Mesenchymal stem cell (in vitro differentiated cells and primary cell): ENCODE measurements around the gene CFI.

Experiments used
- DNase-seq: peaks from one replicate; pipeline ENCODE4 v3.0.0-alpha.2; 2013
- H2AFZ ChIP-seq: one replicate; pipeline ENCODE4 v1.6.1; 2013; ENCODE audit warnings: low read depth, mild to moderate bottlenecking, control low read depth, inconsistent platforms, low read length, moderate library complexity
- H2AK5ac ChIP-seq: 2 replicates; pipeline ENCODE4 v1.6.1; 2013; ENCODE audit warnings: low read length, moderate library complexity, mild to moderate bottlenecking, inconsistent platforms; ENCODE audit not compliant: severe bottlenecking
- H2BK120ac ChIP-seq: one replicate; pipeline ENCODE4 v1.6.1; 2013; ENCODE audit warnings: low read depth, mild to moderate bottlenecking, inconsistent platforms, low read length, moderate library complexity
- H2BK12ac ChIP-seq, 2 experiments: one replicate each; pipeline ENCODE4 v1.6.1; 2013; ENCODE audit warnings: inconsistent platforms in 2 of 2, low read length in 2 of 2, mild to moderate bottlenecking in 2 of 2, moderate library complexity in 2 of 2, control low read depth in 1 of 2
- H2BK15ac ChIP-seq: one replicate; pipeline ENCODE4 v1.6.1; 2013; ENCODE audit warnings: mild to moderate bottlenecking, low read depth, inconsistent platforms; ENCODE audit not compliant: poor library complexity, severe bottlenecking
- H2BK5ac ChIP-seq: 2 replicates; pipeline ENCODE4 v1.6.1; 2013; ENCODE audit warnings: low read depth, mild to moderate bottlenecking, low read length, control low read depth, inconsistent platforms; ENCODE audit not compliant: poor library complexity, severe bottlenecking
- H3K14ac ChIP-seq, 2 experiments: one replicate each; pipeline ENCODE4 v1.6.1; 2013; ENCODE audit warnings: inconsistent platforms in 2 of 2, low read length in 2 of 2, control low read depth in 1 of 2, mild to moderate bottlenecking in 1 of 2, moderate library complexity in 1 of 2
- H3K18ac ChIP-seq, 2 experiments: one replicate each; pipeline ENCODE4 v1.6.1; 2013; ENCODE audit warnings: inconsistent platforms in 2 of 2, low read length in 2 of 2, control low read depth in 1 of 2, low read depth in 1 of 2, mild to moderate bottlenecking in 1 of 2
- H3K23ac ChIP-seq, 2 experiments: one replicate each; pipeline ENCODE4 v1.6.1; 2013; ENCODE audit warnings: inconsistent platforms in 2 of 2, low read length in 2 of 2, mild to moderate bottlenecking in 2 of 2, moderate library complexity in 2 of 2, control low read depth in 1 of 2
- H3K27ac ChIP-seq: 2 replicates; pipeline ENCODE4 v1.5.1; 2013; ENCODE audit warnings: mild to moderate bottlenecking, moderate library complexity, low read length, control low read depth, inconsistent platforms; ENCODE audit not compliant: poor library complexity, severe bottlenecking
- H3K27me3 ChIP-seq, 2 experiments: 2 replicates each; pipeline versions ENCODE4 v1.6.1 to v1.7.0; 2013; ENCODE audit warnings: low read length in 2 of 2, mild to moderate bottlenecking in 2 of 2, moderate library complexity in 2 of 2, control low read depth in 1 of 2, inconsistent platforms in 1 of 2; ENCODE audit not compliant: control insufficient read depth in 1 of 2, insufficient read depth in 1 of 2
- H3K36me3 ChIP-seq, 2 experiments: 2 replicates each; pipeline versions ENCODE4 v1.6.1 to v1.7.0; 2013; ENCODE audit warnings: low read length in 2 of 2, control low read depth in 1 of 2, inconsistent platforms in 1 of 2, low read depth in 1 of 2, mild to moderate bottlenecking in 1 of 2; ENCODE audit not compliant: insufficient read depth in 2 of 2, control insufficient read depth in 1 of 2
- H3K4ac ChIP-seq, 2 experiments: one replicate each; pipeline ENCODE4 v1.6.1; 2013; ENCODE audit warnings: inconsistent platforms in 2 of 2, low read length in 2 of 2, mild to moderate bottlenecking in 2 of 2, moderate library complexity in 2 of 2, control low read depth in 1 of 2, low read depth in 1 of 2
- H3K4me1 ChIP-seq: 2 replicates; pipeline ENCODE4 v1.6.1; 2013; ENCODE audit warnings: low read depth, low read length, control low read depth; ENCODE audit not compliant: control insufficient read depth, insufficient read depth
- H3K4me2 ChIP-seq: 2 replicates; pipeline ENCODE4 v1.6.1; 2013; ENCODE audit warnings: low read length, mild to moderate bottlenecking, inconsistent platforms; ENCODE audit not compliant: poor library complexity, severe bottlenecking
- H3K4me3 ChIP-seq, 2 experiments: 2 replicates each; pipeline versions ENCODE4 v1.5.1 to v1.7.0; 2013; ENCODE audit warnings: low read length in 2 of 2, mild to moderate bottlenecking in 2 of 2, control low read depth in 1 of 2, low read depth in 1 of 2; ENCODE audit not compliant: insufficient read depth in 1 of 2
- H3K79me1 ChIP-seq: replicated peaks from 2 replicates; pipeline ENCODE4 v1.6.1; 2013; ENCODE audit warnings: mild to moderate bottlenecking, control low read depth, low read length, inconsistent platforms; ENCODE audit not compliant: poor library complexity, severe bottlenecking
- H3K9ac ChIP-seq: 2 replicates; pipeline ENCODE4 v1.7.0; 2013; ENCODE audit warnings: mild to moderate bottlenecking, low read length, moderate library complexity
- H3K9me3 ChIP-seq: 2 replicates; pipeline ENCODE4 v1.7.0; 2013; ENCODE audit warnings: mild to moderate bottlenecking, low read length; ENCODE audit not compliant: control insufficient read depth
- H4K8ac ChIP-seq: one replicate; pipeline ENCODE4 v1.6.1; 2013; ENCODE audit warnings: inconsistent platforms, mild to moderate bottlenecking, low read length, moderate library complexity
- H4K91ac ChIP-seq: one replicate; pipeline ENCODE4 v1.6.1; 2013; ENCODE audit warnings: mild to moderate bottlenecking, low read length, inconsistent platforms
- WGBS: methylation state at CpG from one replicate; pipeline ENCODE4 v1.1.7; 2013; ENCODE audit warnings: mixed read lengths; 5-methylcytosine and 5-hydroxymethylcytosine counted together

Gene CFI

GRCh38 chr4:109810552-109811387 lies 9.0 kb upstream of the CFI start:
- WGBS: 58% methylated on average over 10 of the region's 11 CpGs

DNA sequence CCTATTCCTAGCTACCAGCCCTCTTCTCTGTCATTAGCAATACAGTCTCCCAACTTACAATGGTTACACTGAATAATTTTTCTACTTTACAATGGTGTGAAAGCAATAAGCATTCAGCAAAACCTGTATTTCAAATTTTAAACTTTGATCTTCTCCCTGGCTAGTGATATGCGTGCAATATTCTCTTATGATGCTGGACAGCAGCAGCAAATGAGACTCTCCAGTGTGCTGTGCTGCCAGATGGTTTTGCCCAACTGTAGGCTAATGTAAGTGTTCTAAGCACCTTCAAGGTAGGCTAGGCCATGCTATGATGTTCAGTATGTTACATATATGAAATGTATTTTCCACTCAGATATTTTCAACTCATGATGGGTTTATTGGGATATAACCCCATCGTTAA lies 7.9 kb upstream of the CFI start:
- Histone ChIP-seq H4K8ac (no peak overlapping the region), H3K27ac (no peak overlapping the region), H3K79me1 (no peaks in the 10 kb centered on the region), H3K4me3 (no peak overlapping the region), H3K23ac (no peak overlapping the region), H2BK12ac (no peak overlapping the region), H3K18ac (no peak overlapping the region), H3K9me3 (no peaks in the 10 kb centered on the region), H3K14ac (no peak overlapping the region), H2AFZ (no peak overlapping the region), H3K4me1 (no peaks in the 10 kb centered on the region), H2BK15ac (no peak overlapping the region), H2BK5ac (no peak overlapping the region), H4K91ac (no peak overlapping the region), H2BK120ac (no peak overlapping the region), H3K4me2 (no peak overlapping the region), H3K4ac (no peak overlapping the region), H2AK5ac (no peak overlapping the region), H3K36me3 (no peaks in the 10 kb centered on the region), H3K9ac (no peak overlapping the region), H3K27me3 (no peaks in the 10 kb centered on the region)
- no peak for DNase-seq
- 100% methylated on average over 2 of the region's 2 CpGs for WGBS

More at GRCh38 chr4:109810552-109811387, 9.0 kb upstream of the CFI start:
- no peak overlapping the region for H2BK5ac ChIP-seq
- H4K91ac ChIP-seq: no peak overlapping the region
- no peaks in the 10 kb centered on the region for H3K27me3 ChIP-seq
- no peaks in the 10 kb centered on the region for H3K9me3 ChIP-seq
- no peak overlapping the region for H2AFZ ChIP-seq
- no peak overlapping the region for H3K23ac ChIP-seq
- no peak overlapping the region for H4K8ac ChIP-seq
- no peak overlapping the region for H2AK5ac ChIP-seq
- no peak overlapping the region for H3K4ac ChIP-seq
- no peak overlapping the region for H3K27ac ChIP-seq
- H3K4me2 ChIP-seq: no peak overlapping the region
- peaks cover 1% of the 10 kb centered on the region for H3K79me1 ChIP-seq
- no peaks in the 10 kb centered on the region for H3K4me1 ChIP-seq
- no peak for DNase-seq
- no peak overlapping the region for H3K9ac ChIP-seq
- no peak overlapping the region for H3K4me3 ChIP-seq
- H3K36me3 ChIP-seq: no peaks in the 10 kb centered on the region
- H3K14ac ChIP-seq: no peak overlapping the region
- no peak overlapping the region for H3K18ac ChIP-seq
- no peak overlapping the region for H2BK120ac ChIP-seq
- no peak overlapping the region for H2BK15ac ChIP-seq
- no peak overlapping the region for H2BK12ac ChIP-seq

- 51% methylated on average over 3 of the region's 4 CpGs for WGBS
- Histone ChIP-seq H2AFZ (no peak overlapping the region), H3K4me3 (no peak overlapping the region)
Observed at GRCh38 chr4:109803924-109804571, 2.2 kb upstream of the CFI start.

DNA sequence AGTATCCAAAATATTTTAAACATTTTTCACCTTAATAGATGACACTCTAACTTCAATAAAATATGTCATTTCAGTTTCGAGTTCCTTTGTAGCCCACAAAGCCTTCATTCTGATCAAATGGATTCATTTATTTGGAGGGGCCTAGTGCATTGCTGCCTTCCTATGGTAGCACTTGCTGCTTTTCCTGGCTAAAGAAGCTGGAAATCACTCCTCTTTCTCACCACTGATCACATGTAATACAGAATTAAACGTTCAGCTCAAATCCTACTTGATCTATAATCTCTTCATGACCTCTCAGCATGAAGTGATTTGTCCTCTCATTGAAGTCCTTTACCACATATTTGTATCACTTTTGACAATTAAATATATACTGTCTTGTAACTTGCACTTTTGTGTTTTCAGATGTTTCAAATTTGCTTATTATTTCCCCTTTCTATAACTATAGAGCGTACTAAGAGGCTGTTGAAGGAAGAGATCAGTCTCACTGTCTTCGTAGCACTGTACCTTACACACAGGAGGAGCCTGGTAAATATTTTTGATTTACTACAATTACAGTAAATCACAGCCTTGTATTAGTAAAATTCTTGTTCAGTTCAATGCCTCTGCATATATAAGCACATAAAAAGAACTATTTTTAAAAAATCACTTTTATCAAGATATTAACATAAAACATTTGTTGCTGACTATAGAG lies 555 bp downstream of the CFI start:
- WGBS: 79% methylated on average over 2 of the region's 4 CpGs
- DNase-seq: no peak
- no peaks in the 10 kb centered on the region for H3K4me1 ChIP-seq

More at GRCh38 chr4:109803924-109804571, 2.2 kb upstream of the CFI start:
- H3K27ac ChIP-seq: no peak overlapping the region
- no peak overlapping the region for H2BK15ac ChIP-seq
- no peak overlapping the region for H2AK5ac ChIP-seq
- H3K9me3 ChIP-seq: no peaks in the 10 kb centered on the region
- no peak overlapping the region for H2BK12ac ChIP-seq
- H3K4ac ChIP-seq: no peak overlapping the region
- H4K8ac ChIP-seq: no peak overlapping the region
- H3K79me1 ChIP-seq: no peaks in the 10 kb centered on the region
- no peak overlapping the region for H3K9ac ChIP-seq
- no peak overlapping the region for H3K18ac ChIP-seq
- no peak overlapping the region for H4K91ac ChIP-seq
- no peaks in the 10 kb centered on the region for H3K27me3 ChIP-seq
- peak; percentile 66 for DNase-seq
- H3K14ac ChIP-seq: no peak overlapping the region
- no peak overlapping the region for H2BK5ac ChIP-seq
- no peak overlapping the region for H2BK120ac ChIP-seq
- H3K23ac ChIP-seq: no peak overlapping the region
- H3K36me3 ChIP-seq: no peaks in the 10 kb centered on the region
- no peak overlapping the region for H3K4me2 ChIP-seq
- no peaks in the 10 kb centered on the region for H3K4me1 ChIP-seq

More for the DNA sequence above, 555 bp downstream of the CFI start:
- H2BK5ac ChIP-seq: no peak overlapping the region
- H4K8ac ChIP-seq: no peak overlapping the region
- H3K23ac ChIP-seq: no peak overlapping the region
- H3K14ac ChIP-seq: no peak overlapping the region
- no peak overlapping the region for H3K18ac ChIP-seq
- H2BK12ac ChIP-seq: no peak overlapping the region
- H3K36me3 ChIP-seq: no peaks in the 10 kb centered on the region
- no peak overlapping the region for H4K91ac ChIP-seq
- H2BK120ac ChIP-seq: no peak overlapping the region
- H3K4me2 ChIP-seq: no peak overlapping the region
- no peak overlapping the region for H3K27ac ChIP-seq
- H3K4ac ChIP-seq: no peak overlapping the region
- H3K9ac ChIP-seq: peak overlapping the region; percentile 66
- no peak overlapping the region for H2AFZ ChIP-seq
- H2BK15ac ChIP-seq: no peak overlapping the region
- H2AK5ac ChIP-seq: no peak overlapping the region
- H3K4me3 ChIP-seq: no peak overlapping the region
- no peaks in the 10 kb centered on the region for H3K79me1 ChIP-seq
- H3K27me3 ChIP-seq: no peaks in the 10 kb centered on the region
- H3K9me3 ChIP-seq: peaks cover 10% of the 10 kb centered on the region
